Measurements from ENCODE around the gene MYBL2. TPM values are rescaled to one million over a fixed set of nuclear protein-coding genes. Genes with fewer than 3 reads are reported as not detected.
A peak's percentile ranks its signal among the peaks of the same experiment; 100 is the strongest.

MYBL2 gene
- total RNA-seq, 2 donors from 2014 or later, result 62.0 to 109 TPM

- H3K4me3 Mint-ChIP-seq, result no peak overlapping the region
- no peaks in the 10 kb centered on the region for H3K9me3 Mint-ChIP-seq
- ATAC-seq, result no peak
- peaks cover 23 to 29% of the 10 kb centered on the region in 2 donors for H3K4me1 Mint-ChIP-seq (ENCODE audit: low read depth in 2 of 2)
- peak overlapping the region in 1 of 2 donors; percentile 64 for H3K27ac Mint-ChIP-seq
- no peaks in the 10 kb centered on the region for H3K36me3 Mint-ChIP-seq
- DNase-seq (ENCODE audit: low spot score), result no peak
- H3K27me3 Mint-ChIP-seq, result peaks cover 9 to 13% of the 10 kb centered on the region in 2 donors
These were observed 71.0 kb downstream of the MYBL2 start for GRCh38 chr20:43737925-43738324.

- Mint-ChIP-seq H3K4me3 (no peak overlapping the region), H3K4me1 (ENCODE audit: low read depth in 2 of 2) (peaks cover 23 to 26% of the 10 kb centered on the region in 2 donors), H3K36me3 (no peaks in the 10 kb centered on the region), H3K27me3 (peaks cover 13 to 20% of the 10 kb centered on the region in 2 donors), H3K9me3 (no peaks in the 10 kb centered on the region), H3K27ac (no peak overlapping the region)
- DNase-seq (ENCODE audit: low spot score) (no peak), ATAC-seq (no peak)
These were observed 72.3 kb downstream of the MYBL2 start for GRCh38 chr20:43739148-43739749.

GRCh38 chr20:43740642-43741041, 73.7 kb downstream of the MYBL2 start:
- no peak for ATAC-seq
- H3K36me3 Mint-ChIP-seq, result no peaks in the 10 kb centered on the region
- DNase-seq (ENCODE audit: low spot score), result no peak
- H3K27ac Mint-ChIP-seq, result no peak overlapping the region
- H3K4me3 Mint-ChIP-seq, result no peak overlapping the region
- no peaks in the 10 kb centered on the region for H3K9me3 Mint-ChIP-seq
- H3K4me1 Mint-ChIP-seq (ENCODE audit: low read depth in 2 of 2), result peaks cover 20 to 22% of the 10 kb centered on the region in 2 donors
- peaks cover 13 to 20% of the 10 kb centered on the region in 2 donors for H3K27me3 Mint-ChIP-seq

GRCh38 chr20:43744151-43744611, 77.3 kb downstream of the MYBL2 start:
- H3K4me3 Mint-ChIP-seq, result no peak overlapping the region
- peak in 1 of 2 donors; percentile 55 for ATAC-seq
- H3K9me3 Mint-ChIP-seq, result no peaks in the 10 kb centered on the region
- DNase-seq (ENCODE audit: low spot score), result no peak
- H3K4me1 Mint-ChIP-seq (ENCODE audit: low read depth in 2 of 2), result peaks cover 7 to 15% of the 10 kb centered on the region in 2 donors
- H3K27me3 Mint-ChIP-seq, result peaks cover 23 to 31% of the 10 kb centered on the region in 2 donors
- no peaks in the 10 kb centered on the region for H3K36me3 Mint-ChIP-seq
- H3K27ac Mint-ChIP-seq, result no peak overlapping the region

- Mint-ChIP-seq H3K4me1 (ENCODE audit: low read depth in 2 of 2) (peaks cover 12 to 24% of the 10 kb centered on the region in 2 donors), H3K4me3 (no peak overlapping the region), H3K27ac (no peak overlapping the region), H3K36me3 (no peaks in the 10 kb centered on the region), H3K27me3 (peaks cover 23 to 31% of the 10 kb centered on the region in 2 donors), H3K9me3 (no peaks in the 10 kb centered on the region)
- DNase-seq (ENCODE audit: low spot score) (no peak), ATAC-seq (no peak)
These were observed 78.2 kb downstream of the MYBL2 start for GRCh38 chr20:43744966-43745730.

DNA sequence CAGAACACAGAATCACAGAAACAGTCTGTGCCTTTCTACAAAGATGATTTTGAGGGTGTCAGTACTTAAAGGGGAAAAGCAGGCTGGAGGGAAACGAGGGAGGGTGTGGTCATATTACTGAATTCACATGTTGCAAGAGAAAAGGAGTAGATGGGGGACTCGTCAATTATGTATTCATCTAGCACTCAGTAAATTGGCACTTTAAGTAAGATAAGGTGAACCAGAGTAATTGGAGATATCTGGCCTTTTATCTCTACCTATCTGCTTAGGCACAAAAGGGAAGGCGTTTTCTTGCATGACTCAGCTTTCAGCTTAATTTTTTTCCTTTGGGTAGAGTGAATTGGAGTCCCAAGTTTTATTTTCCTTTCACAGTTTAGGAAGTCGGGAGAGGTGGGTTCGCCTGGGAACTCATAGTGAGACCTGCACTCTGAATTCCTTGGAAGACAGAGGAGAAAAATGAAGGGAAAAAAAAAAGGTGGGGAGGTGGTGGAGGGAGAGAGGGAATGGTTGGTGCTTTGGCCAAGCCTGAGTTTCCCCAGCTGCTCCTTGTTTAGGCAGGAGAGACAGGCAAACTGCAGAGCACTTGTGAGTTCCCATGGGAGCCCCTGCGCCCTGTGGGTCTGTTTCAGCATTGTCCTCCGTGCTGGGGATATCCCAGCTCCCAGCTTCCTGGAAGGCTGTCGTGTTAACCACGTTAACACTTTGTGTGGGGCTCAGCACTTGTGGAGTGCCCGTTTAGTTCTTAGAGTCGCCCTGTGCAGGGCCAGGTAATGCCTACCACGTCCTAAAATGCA, 79.6 kb downstream of the MYBL2 start:
- DNase-seq (ENCODE audit: low spot score) (no peak), ATAC-seq (no peak)
- Mint-ChIP-seq H3K27me3 (peaks cover 23 to 31% of the 10 kb centered on the region in 2 donors), H3K9me3 (no peaks in the 10 kb centered on the region), H3K4me3 (no peak overlapping the region), H3K4me1 (ENCODE audit: low read depth in 2 of 2) (peaks cover 25 to 38% of the 10 kb centered on the region in 2 donors), H3K36me3 (no peaks in the 10 kb centered on the region), H3K27ac (peak overlapping the region; percentile 21 to 81)

GRCh38 chr20:43748274-43748673, 81.4 kb downstream of the MYBL2 start:
- H3K4me3 Mint-ChIP-seq, result no peak overlapping the region
- no peaks in the 10 kb centered on the region for H3K9me3 Mint-ChIP-seq
- DNase-seq (ENCODE audit: low spot score) (no peak), ATAC-seq (no peak)
- H3K36me3 Mint-ChIP-seq, result no peaks in the 10 kb centered on the region
- H3K27ac Mint-ChIP-seq, result no peak overlapping the region
- peaks cover 41 to 49% of the 10 kb centered on the region in 2 donors for H3K4me1 Mint-ChIP-seq (ENCODE audit: low read depth in 2 of 2)
- peaks cover 14 to 18% of the 10 kb centered on the region in 2 donors for H3K27me3 Mint-ChIP-seq

GRCh38 chr20:43749734-43750294, 82.9 kb downstream of the MYBL2 start:
- ATAC-seq (no peak), DNase-seq (ENCODE audit: low spot score) (peak; percentile 89)
- Mint-ChIP-seq H3K4me1 (ENCODE audit: low read depth in 2 of 2) (peaks cover 51 to 58% of the 10 kb centered on the region in 2 donors), H3K36me3 (peaks cover 9% of the 10 kb centered on the region), H3K9me3 (no peaks in the 10 kb centered on the region), H3K27me3 (peaks cover 15 to 19% of the 10 kb centered on the region in 2 donors), H3K27ac (peak overlapping the region; percentile 94 to 97), H3K4me3 (peak overlapping the region; percentile 85)

- ATAC-seq, result peak; percentile 3 to 43
- Mint-ChIP-seq H3K4me1 (ENCODE audit: low read depth in 2 of 2) (peaks cover 54 to 63% of the 10 kb centered on the region in 2 donors), H3K27me3 (peaks cover 20 to 21% of the 10 kb centered on the region in 2 donors), H3K9me3 (no peaks in the 10 kb centered on the region), H3K27ac (peak overlapping the region; percentile 94 to 97), H3K4me3 (peak overlapping the region; percentile 85), H3K36me3 (peaks cover 12% of the 10 kb centered on the region)
- no peak for DNase-seq (ENCODE audit: low spot score)
These were observed 83.9 kb downstream of the MYBL2 start for GRCh38 chr20:43750774-43751166.

- Mint-ChIP-seq H3K9me3 (no peaks in the 10 kb centered on the region), H3K27ac (peak overlapping the region; percentile 94 to 97), H3K4me3 (peak overlapping the region; percentile 85), H3K36me3 (peaks cover 12% of the 10 kb centered on the region), H3K27me3 (peaks cover 16 to 20% of the 10 kb centered on the region in 2 donors), H3K4me1 (ENCODE audit: low read depth in 2 of 2) (peaks cover 50 to 66% of the 10 kb centered on the region in 2 donors)
- peak; percentile 85 to 89 for ATAC-seq
- DNase-seq (ENCODE audit: low spot score), result peak; percentile 87
These were observed 84.5 kb downstream of the MYBL2 start for GRCh38 chr20:43751167-43752050.

GRCh38 chr20:43752051-43752360, 85.1 kb downstream of the MYBL2 start:
- peaks cover 10 to 17% of the 10 kb centered on the region in 2 donors for H3K27me3 Mint-ChIP-seq
- peak overlapping the region; percentile 85 for H3K4me3 Mint-ChIP-seq
- DNase-seq (ENCODE audit: low spot score) (no peak), ATAC-seq (no peak)
- peaks cover 12% of the 10 kb centered on the region for H3K36me3 Mint-ChIP-seq
- peak overlapping the region; percentile 94 to 97 for H3K27ac Mint-ChIP-seq
- H3K4me1 Mint-ChIP-seq (ENCODE audit: low read depth in 2 of 2), result peaks cover 47 to 62% of the 10 kb centered on the region in 2 donors
- H3K9me3 Mint-ChIP-seq, result no peaks in the 10 kb centered on the region

GRCh38 chr20:43752561-43753301, 85.8 kb downstream of the MYBL2 start:
- Mint-ChIP-seq H3K36me3 (peaks cover 12% of the 10 kb centered on the region), H3K4me1 (ENCODE audit: low read depth in 2 of 2) (peaks cover 47 to 59% of the 10 kb centered on the region in 2 donors), H3K9me3 (no peaks in the 10 kb centered on the region), H3K27ac (peak overlapping the region; percentile 94 to 97), H3K4me3 (peak overlapping the region; percentile 85), H3K27me3 (peaks cover 9 to 14% of the 10 kb centered on the region in 2 donors)
- ATAC-seq, result peak; percentile 73 to 77
- peak; percentile 92 for DNase-seq (ENCODE audit: low spot score)
